HepG2 (cell line): ENCODE results near the gene ST14. TPM values are rescaled to one million over a fixed set of nuclear protein-coding genes. Genes with fewer than 3 reads are reported as not detected.

Experiments
- BCL6 ChIP-seq: IDR thresholded peaks from 2 replicates; pipeline ENCODE4 v1.6.1; 2016; ENCODE audit warnings: missing genetic modification reagents, missing compliant biosample characterization
- BHLHE40 ChIP-seq: IDR thresholded peaks from 2 replicates; pipeline ENCODE4 v1.6.1; 2011; ENCODE audit warnings: low read length, improper control_type of control experiment
- CENPT ChIP-seq: sonication (generic); formaldehyde crosslinking; IDR thresholded peaks from 2 replicates; pipeline ENCODE4 v1.8.0; 2022; ENCODE audit warnings: low read depth, mild to moderate bottlenecking, moderate library complexity, missing genetic modification reagents
- ETV6 ChIP-seq: sonication (generic); formaldehyde crosslinking; conservative IDR thresholded peaks from 2 replicates; pipeline ENCODE4 v1.4.0; 2020; ENCODE audit warnings: missing genetic modification reagents
- FOXK2 ChIP-seq: fragments of 450-650 bp; IDR thresholded peaks from 2 replicates; pipeline ENCODE4 v1.6.1; 2016
- KLF13 ChIP-seq: sonication (generic); formaldehyde crosslinking; IDR thresholded peaks from 2 replicates; pipeline ENCODE4 v1.4.0; 2020; ENCODE audit warnings: mild to moderate bottlenecking, missing genetic modification reagents
- ZNF354B ChIP-seq: sonication (generic); formaldehyde crosslinking; IDR thresholded peaks from 2 replicates; pipeline ENCODE4 v1.8.0; 2022; ENCODE audit warnings: mild to moderate bottlenecking, missing genetic modification reagents
- ZNF460 ChIP-seq: sonication (generic); formaldehyde crosslinking; IDR thresholded peaks from 2 replicates; pipeline ENCODE4 v1.5.1; 2020; ENCODE audit warnings: missing genetic modification reagents, mild to moderate bottlenecking, borderline replicate concordance
- ZNF503 ChIP-seq: sonication (generic); formaldehyde crosslinking; IDR thresholded peaks from 2 replicates; pipeline ENCODE4 v1.4.0; 2020; ENCODE audit warnings: missing genetic modification reagents
- ZNF75D ChIP-seq: sonication (generic); formaldehyde crosslinking; IDR thresholded peaks from 2 replicates; pipeline ENCODE4 v1.8.1; 2023; ENCODE audit warnings: missing genetic modification reagents, mild to moderate bottlenecking, borderline replicate concordance
- polyA plus RNA-seq, 8 experiments: library from polyadenylated mRNA; depleted of rRNA in 3 of 8; stranded (reverse) in 7 of 8; unstranded in 1 of 8; fragments of >200 nt; fragmentation: Illumina TruSeq in 4 of 8; extraction: Trizol in 4 of 8; gene quantifications; 2 replicates each; pipeline versions ENCODE4 v1.2.1 to v1.2.3, GENCODE V29; 2011 to 2016; ENCODE audit warnings: low read depth in 4 of 8, missing spikeins in 1 of 8, mixed read lengths in 1 of 8; ENCODE audit not compliant: insufficient read depth in 1 of 8
- total RNA-seq, 5 experiments: library from RNA; depleted of rRNA; stranded (reverse); fragments of >200 nt; fragmentation: Illumina TruSeq; extraction: Trizol; gene quantifications; 2 replicates each; pipeline ENCODE4 v1.2.3, GENCODE V29; 2016; ENCODE audit warnings: low read depth in 1 of 5
- TF ChIP-seq, protein P1 (sequence below): sonication (generic); formaldehyde crosslinking; IDR thresholded peaks from 2 replicates; pipeline ENCODE4 v1.5.0; 2020; ENCODE audit warnings: mild to moderate bottlenecking, missing genetic modification reagents
- TF ChIP-seq, protein P2 (sequence below): sonication (generic); formaldehyde crosslinking; IDR thresholded peaks from 2 replicates; pipeline ENCODE4 v1.4.0; 2020; ENCODE audit warnings: missing genetic modification reagents
- TF ChIP-seq, protein P3 (sequence below): sonication (generic); formaldehyde crosslinking; IDR thresholded peaks from 2 replicates; pipeline ENCODE4 v1.9.0; 2022; ENCODE audit warnings: missing genetic modification reagents, mild to moderate bottlenecking, borderline replicate concordance
- TF ChIP-seq, protein P4 (sequence below): sonication (generic); formaldehyde crosslinking; IDR thresholded peaks from 2 replicates; pipeline ENCODE4 v1.5.0; 2020; ENCODE audit warnings: missing genetic modification reagents
- TF ChIP-seq, protein P5 (sequence below): sonication (generic); formaldehyde crosslinking; IDR thresholded peaks from 2 replicates; pipeline ENCODE4 v1.4.0; 2020; ENCODE audit warnings: mild to moderate bottlenecking, missing genetic modification reagents

The ST14 gene
- total and polyA plus RNA-seq, 2 of the 13 experiments (the other 11 are each of a cell fraction or from before 2014, with no cell fraction given) = 0.88 to 1.4 TPM

- TF ChIP-seq ZNF354B (CRISPR knock-in tag) (no peak), ZNF503 (CRISPR knock-in tag) (no peak), ZNF460 (CRISPR knock-in tag) (no peak), ETV6 (CRISPR knock-in tag) (no peak), BCL6 (CRISPR knock-in tag) (no peak), FOXK2 (no peak), KLF13 (CRISPR knock-in tag) (0 out of 2 replicates have a peak, but pooled peaks have one; percentile 22), CENPT (no peak), ZNF75D (CRISPR knock-in tag) (no peak), BHLHE40 (peak; percentile 24; the same call in 1 of the 2 replicates)
- TF ChIP-seq, protein P1, sequence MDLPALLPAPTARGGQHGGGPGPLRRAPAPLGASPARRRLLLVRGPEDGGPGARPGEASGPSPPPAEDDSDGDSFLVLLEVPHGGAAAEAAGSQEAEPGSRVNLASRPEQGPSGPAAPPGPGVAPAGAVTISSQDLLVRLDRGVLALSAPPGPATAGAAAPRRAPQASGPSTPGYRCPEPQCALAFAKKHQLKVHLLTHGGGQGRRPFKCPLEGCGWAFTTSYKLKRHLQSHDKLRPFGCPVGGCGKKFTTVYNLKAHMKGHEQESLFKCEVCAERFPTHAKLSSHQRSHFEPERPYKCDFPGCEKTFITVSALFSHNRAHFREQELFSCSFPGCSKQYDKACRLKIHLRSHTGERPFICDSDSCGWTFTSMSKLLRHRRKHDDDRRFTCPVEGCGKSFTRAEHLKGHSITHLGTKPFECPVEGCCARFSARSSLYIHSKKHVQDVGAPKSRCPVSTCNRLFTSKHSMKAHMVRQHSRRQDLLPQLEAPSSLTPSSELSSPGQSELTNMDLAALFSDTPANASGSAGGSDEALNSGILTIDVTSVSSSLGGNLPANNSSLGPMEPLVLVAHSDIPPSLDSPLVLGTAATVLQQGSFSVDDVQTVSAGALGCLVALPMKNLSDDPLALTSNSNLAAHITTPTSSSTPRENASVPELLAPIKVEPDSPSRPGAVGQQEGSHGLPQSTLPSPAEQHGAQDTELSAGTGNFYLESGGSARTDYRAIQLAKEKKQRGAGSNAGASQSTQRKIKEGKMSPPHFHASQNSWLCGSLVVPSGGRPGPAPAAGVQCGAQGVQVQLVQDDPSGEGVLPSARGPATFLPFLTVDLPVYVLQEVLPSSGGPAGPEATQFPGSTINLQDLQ (CRISPR knock-in tag) = no peak
- TF ChIP-seq, protein P2, sequence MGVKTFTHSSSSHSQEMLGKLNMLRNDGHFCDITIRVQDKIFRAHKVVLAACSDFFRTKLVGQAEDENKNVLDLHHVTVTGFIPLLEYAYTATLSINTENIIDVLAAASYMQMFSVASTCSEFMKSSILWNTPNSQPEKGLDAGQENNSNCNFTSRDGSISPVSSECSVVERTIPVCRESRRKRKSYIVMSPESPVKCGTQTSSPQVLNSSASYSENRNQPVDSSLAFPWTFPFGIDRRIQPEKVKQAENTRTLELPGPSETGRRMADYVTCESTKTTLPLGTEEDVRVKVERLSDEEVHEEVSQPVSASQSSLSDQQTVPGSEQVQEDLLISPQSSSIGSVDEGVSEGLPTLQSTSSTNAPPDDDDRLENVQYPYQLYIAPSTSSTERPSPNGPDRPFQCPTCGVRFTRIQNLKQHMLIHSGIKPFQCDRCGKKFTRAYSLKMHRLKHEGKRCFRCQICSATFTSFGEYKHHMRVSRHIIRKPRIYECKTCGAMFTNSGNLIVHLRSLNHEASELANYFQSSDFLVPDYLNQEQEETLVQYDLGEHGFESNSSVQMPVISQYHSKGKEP (CRISPR knock-in tag) = no peak
- TF ChIP-seq, protein P3, sequence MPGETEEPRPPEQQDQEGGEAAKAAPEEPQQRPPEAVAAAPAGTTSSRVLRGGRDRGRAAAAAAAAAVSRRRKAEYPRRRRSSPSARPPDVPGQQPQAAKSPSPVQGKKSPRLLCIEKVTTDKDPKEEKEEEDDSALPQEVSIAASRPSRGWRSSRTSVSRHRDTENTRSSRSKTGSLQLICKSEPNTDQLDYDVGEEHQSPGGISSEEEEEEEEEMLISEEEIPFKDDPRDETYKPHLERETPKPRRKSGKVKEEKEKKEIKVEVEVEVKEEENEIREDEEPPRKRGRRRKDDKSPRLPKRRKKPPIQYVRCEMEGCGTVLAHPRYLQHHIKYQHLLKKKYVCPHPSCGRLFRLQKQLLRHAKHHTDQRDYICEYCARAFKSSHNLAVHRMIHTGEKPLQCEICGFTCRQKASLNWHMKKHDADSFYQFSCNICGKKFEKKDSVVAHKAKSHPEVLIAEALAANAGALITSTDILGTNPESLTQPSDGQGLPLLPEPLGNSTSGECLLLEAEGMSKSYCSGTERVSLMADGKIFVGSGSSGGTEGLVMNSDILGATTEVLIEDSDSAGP (CRISPR knock-in tag) = peak; percentile 52; the same call in 1 of the 2 replicates
- TF ChIP-seq, protein P4, sequence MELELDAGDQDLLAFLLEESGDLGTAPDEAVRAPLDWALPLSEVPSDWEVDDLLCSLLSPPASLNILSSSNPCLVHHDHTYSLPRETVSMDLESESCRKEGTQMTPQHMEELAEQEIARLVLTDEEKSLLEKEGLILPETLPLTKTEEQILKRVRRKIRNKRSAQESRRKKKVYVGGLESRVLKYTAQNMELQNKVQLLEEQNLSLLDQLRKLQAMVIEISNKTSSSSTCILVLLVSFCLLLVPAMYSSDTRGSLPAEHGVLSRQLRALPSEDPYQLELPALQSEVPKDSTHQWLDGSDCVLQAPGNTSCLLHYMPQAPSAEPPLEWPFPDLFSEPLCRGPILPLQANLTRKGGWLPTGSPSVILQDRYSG (CRISPR knock-in tag) = no peak
- TF ChIP-seq, protein P5, sequence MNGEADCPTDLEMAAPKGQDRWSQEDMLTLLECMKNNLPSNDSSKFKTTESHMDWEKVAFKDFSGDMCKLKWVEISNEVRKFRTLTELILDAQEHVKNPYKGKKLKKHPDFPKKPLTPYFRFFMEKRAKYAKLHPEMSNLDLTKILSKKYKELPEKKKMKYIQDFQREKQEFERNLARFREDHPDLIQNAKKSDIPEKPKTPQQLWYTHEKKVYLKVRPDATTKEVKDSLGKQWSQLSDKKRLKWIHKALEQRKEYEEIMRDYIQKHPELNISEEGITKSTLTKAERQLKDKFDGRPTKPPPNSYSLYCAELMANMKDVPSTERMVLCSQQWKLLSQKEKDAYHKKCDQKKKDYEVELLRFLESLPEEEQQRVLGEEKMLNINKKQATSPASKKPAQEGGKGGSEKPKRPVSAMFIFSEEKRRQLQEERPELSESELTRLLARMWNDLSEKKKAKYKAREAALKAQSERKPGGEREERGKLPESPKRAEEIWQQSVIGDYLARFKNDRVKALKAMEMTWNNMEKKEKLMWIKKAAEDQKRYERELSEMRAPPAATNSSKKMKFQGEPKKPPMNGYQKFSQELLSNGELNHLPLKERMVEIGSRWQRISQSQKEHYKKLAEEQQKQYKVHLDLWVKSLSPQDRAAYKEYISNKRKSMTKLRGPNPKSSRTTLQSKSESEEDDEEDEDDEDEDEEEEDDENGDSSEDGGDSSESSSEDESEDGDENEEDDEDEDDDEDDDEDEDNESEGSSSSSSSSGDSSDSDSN (CRISPR knock-in tag) = peak; percentile 19; the same call in 1 of the 2 replicates
Measured at GRCh38 chr11:130213143-130213978, 53.8 kb downstream of the ST14 start (continued).
